HG03469 (cell line): ENCODE data around the gene SYNRG.

Experiments used
- ATAC-seq: cut with Tn5 transposase; IDR thresholded peaks from one replicate; pipeline ENCODE4 v1.9.1; 2021; ENCODE audit warnings: mild to moderate bottlenecking, moderate library complexity, moderate number of reproducible peaks; ENCODE audit not compliant: unreplicated experiment

The SYNRG gene

DNA sequence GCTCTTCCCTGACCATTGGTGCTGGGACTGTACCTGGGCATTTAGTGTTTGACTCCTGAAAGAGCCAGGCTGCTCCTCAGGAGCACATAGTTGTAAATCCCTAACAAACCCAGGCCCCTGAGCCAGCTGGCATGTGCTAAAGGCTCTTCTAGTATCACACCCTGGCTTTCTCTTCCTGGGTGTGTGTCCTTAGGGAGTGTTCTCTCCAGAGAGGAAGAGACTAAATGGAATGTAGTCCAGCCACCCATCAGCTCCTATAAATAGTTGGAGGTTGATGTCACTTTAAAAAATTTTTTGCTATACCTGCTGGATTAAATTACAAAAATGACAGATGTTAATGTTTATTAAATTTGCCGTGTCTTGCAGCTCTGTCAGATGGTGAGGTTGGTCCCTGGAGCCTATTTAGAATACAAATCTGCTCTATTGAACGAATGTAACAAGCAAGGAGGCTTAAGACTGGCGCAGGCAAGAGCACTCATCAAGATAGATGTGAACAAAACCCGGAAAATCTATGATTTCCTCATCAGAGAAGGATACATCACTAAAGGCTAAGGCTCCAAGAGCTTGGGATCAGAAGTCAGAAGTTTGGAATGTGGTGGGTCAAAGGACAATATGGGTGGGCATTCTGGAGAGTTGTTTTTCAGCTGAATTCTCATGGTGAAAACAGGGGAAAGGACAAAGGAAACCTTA, 132.6 kb downstream of the SYNRG start:
- no peak for ATAC-seq

- no peak for ATAC-seq
Measured at GRCh38 chr17:37475731-37476420, 133.3 kb downstream of the SYNRG start.

- no peak for ATAC-seq
Measured at GRCh38 chr17:37470181-37470580, 139.0 kb downstream of the SYNRG start.

- ATAC-seq, result no peak
Measured at GRCh38 chr17:37466471-37466870, 142.7 kb downstream of the SYNRG start.

DNA sequence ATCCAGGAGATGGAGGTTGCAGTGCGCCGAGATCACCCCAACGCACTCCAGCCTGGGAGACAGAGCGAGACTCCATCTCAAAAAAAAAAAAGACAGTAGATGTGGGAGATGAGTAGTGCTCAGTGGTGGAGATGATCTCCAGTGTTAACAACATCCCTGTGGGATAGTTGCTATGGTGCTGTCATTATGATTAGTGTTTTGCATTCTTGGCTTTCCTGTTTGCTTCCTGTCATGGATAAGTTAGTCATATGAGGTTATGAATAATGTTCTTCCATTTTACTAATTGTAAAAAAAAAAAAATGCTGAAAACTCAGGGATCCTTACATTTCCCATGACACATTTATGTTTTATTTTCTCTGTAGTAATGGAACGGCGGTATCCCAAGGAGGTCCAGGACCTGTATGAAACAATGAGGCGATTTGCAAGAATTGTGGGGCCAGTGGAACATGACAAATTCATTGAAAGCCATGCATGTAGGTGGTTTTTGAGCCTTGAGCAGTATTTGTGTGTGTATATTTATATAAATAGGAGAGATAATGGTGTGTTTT, 144.1 kb downstream of the SYNRG start:
- no peak for ATAC-seq
